WTC11 (cell line): ENCODE measurements around the gene NAV2. TPM values are rescaled to one million over a fixed set of nuclear protein-coding genes. Genes with fewer than 3 reads are reported as not detected.

Experiments used
- ATAC-seq: fragments of 200-7000 bp; cut with Tn5 transposase; 2 replicates; pipeline ENCODE4 v1.10.0; 2021; ENCODE audit warnings: mild to moderate bottlenecking, moderate library complexity
- CTCF ChIA-PET: fragments of 300-600 bp; sonication (Branson Sonifier 250); formaldehyde crosslinking; loops from one replicate; lab custom pipeline; 2021; ENCODE audit warnings: antibody characterized with exemption; lab: Charles Lee
- POLR2A ChIA-PET: fragments of 350-600 bp; sonication (Branson Sonifier 250); formaldehyde crosslinking; loops from one replicate; lab custom pipeline; 2021; ENCODE audit warnings: antibody characterized with exemption; lab: Charles Lee
- DNase-seq: peaks from one replicate; pipeline ENCODE4 v3.0.0; 2021; ENCODE audit warnings: low spot score
- H3K27ac Mint-ChIP-seq: 2 replicates; pipeline ENCODE4 v1.8.0; 2021; ENCODE audit warnings: mixed read lengths
- H3K27me3 Mint-ChIP-seq: 2 replicates; pipeline ENCODE4 v1.8.0; 2021; ENCODE audit warnings: low read depth, mild to moderate bottlenecking, moderate library complexity, mixed read lengths
- H3K36me3 Mint-ChIP-seq: 2 replicates; pipeline ENCODE4 v1.8.0; 2021; ENCODE audit warnings: mixed read lengths
- H3K4me1 Mint-ChIP-seq: 2 replicates; pipeline ENCODE4 v1.8.0; 2022; ENCODE audit warnings: mixed read lengths
- H3K4me3 Mint-ChIP-seq: 2 replicates; pipeline ENCODE4 v1.8.0; 2021; ENCODE audit warnings: mild to moderate bottlenecking, moderate library complexity, mixed read lengths
- H3K9me3 Mint-ChIP-seq: 2 replicates; pipeline ENCODE4 v1.8.0; 2021; ENCODE audit warnings: mixed read lengths
- AR ChIP-seq: fragments of 250-450 bp; sonication (Bioruptor Pico); IDR thresholded peaks from 2 replicates; pipeline ENCODE4 v1.9.0; 2021; ENCODE audit warnings: mild to moderate bottlenecking
- ARID4B ChIP-seq: sonication (generic); formaldehyde crosslinking; IDR thresholded peaks from 2 replicates; pipeline ENCODE4 v1.8.0; 2023; ENCODE audit warnings: missing genetic modification reagents, mild to moderate bottlenecking, borderline replicate concordance
- ESRRA ChIP-seq: sonication (generic); formaldehyde crosslinking; IDR thresholded peaks from 2 replicates; pipeline ENCODE4 v1.8.1; 2022; ENCODE audit warnings: mild to moderate bottlenecking, missing genetic modification reagents, borderline replicate concordance
- FOXJ3 ChIP-seq: sonication (generic); formaldehyde crosslinking; IDR thresholded peaks from 2 replicates; pipeline ENCODE4 v1.9.0; 2021; ENCODE audit warnings: missing genetic modification reagents, mild to moderate bottlenecking, borderline replicate concordance
- FOXP1 ChIP-seq: sonication (generic); formaldehyde crosslinking; IDR thresholded peaks from 2 replicates; pipeline ENCODE4 v1.8.0; 2022; ENCODE audit warnings: missing genetic modification reagents, mild to moderate bottlenecking, moderate library complexity, borderline replicate concordance
- HMGA2 ChIP-seq: fragments of 250-450 bp; sonication (Bioruptor Pico); IDR thresholded peaks from 2 replicates; pipeline ENCODE4 v1.4.0; 2021; ENCODE audit warnings: mild to moderate bottlenecking, moderate library complexity
- IRF2 ChIP-seq: sonication (generic); formaldehyde crosslinking; IDR thresholded peaks from 2 replicates; pipeline ENCODE4 v1.8.0; 2022; ENCODE audit warnings: low read depth, missing genetic modification reagents, borderline replicate concordance
- MXD4 ChIP-seq: fragments of 250-450 bp; sonication (Bioruptor Pico); IDR thresholded peaks from 2 replicates; pipeline ENCODE4 v1.8.0; 2021; ENCODE audit warnings: mild to moderate bottlenecking, moderate library complexity, borderline replicate concordance
- NFATC4 ChIP-seq: fragments of 250-450 bp; sonication (Bioruptor Pico); IDR thresholded peaks from 2 replicates; pipeline ENCODE4 v1.9.0; 2021; ENCODE audit warnings: mild to moderate bottlenecking
- NFE2L1 ChIP-seq: sonication (generic); formaldehyde crosslinking; IDR thresholded peaks from 2 replicates; pipeline ENCODE4 v1.8.1; 2023; ENCODE audit warnings: missing genetic modification reagents
- NR1H2 ChIP-seq: sonication (generic); formaldehyde crosslinking; IDR thresholded peaks from 2 replicates; pipeline ENCODE4 v1.9.0; 2021; ENCODE audit warnings: mild to moderate bottlenecking, moderate library complexity, missing genetic modification reagents
- PRRX2 ChIP-seq: fragments of 250-450 bp; sonication (Bioruptor Pico); IDR thresholded peaks from 2 replicates; pipeline ENCODE4 v1.8.0; 2021; ENCODE audit warnings: mild to moderate bottlenecking
- RORB ChIP-seq: fragments of 250-450 bp; sonication (Bioruptor Pico); IDR thresholded peaks from 2 replicates; pipeline ENCODE4 v1.9.0; 2021; ENCODE audit warnings: mild to moderate bottlenecking
- SP1 ChIP-seq: sonication (generic); formaldehyde crosslinking; conservative IDR thresholded peaks from 2 replicates; pipeline ENCODE4 v1.8.1; 2022; ENCODE audit warnings: missing genetic modification reagents
- ZNF121 ChIP-seq: sonication (generic); formaldehyde crosslinking; IDR thresholded peaks from 2 replicates; pipeline ENCODE4 v1.8.0; 2023; ENCODE audit warnings: missing genetic modification reagents
- ZNF232 ChIP-seq: sonication (generic); formaldehyde crosslinking; IDR thresholded peaks from 2 replicates; pipeline ENCODE4 v1.8.0; 2022; ENCODE audit warnings: mild to moderate bottlenecking, missing genetic modification reagents
- ZSCAN18 ChIP-seq: fragments of 250-450 bp; sonication (Bioruptor Pico); IDR thresholded peaks from 2 replicates; pipeline ENCODE4 v2.1.2; 2022; ENCODE audit warnings: mild to moderate bottlenecking, moderate library complexity
- total RNA-seq: library from RNA; stranded (reverse); gene quantifications from 3 replicates; pipeline ENCODE4 v1.2.3, GENCODE V29; 2021
- TF ChIP-seq, protein P1 (sequence below): fragments of 200-600 bp; IDR thresholded peaks from 2 replicates; pipeline ENCODE4 v1.8.0; 2022; ENCODE audit warnings: antibody characterized with exemption
- TF ChIP-seq, protein P2 (sequence below): sonication (generic); formaldehyde crosslinking; IDR thresholded peaks from 2 replicates; pipeline ENCODE4 v1.8.1; 2022; ENCODE audit warnings: low read depth, missing genetic modification reagents, borderline replicate concordance
- TF ChIP-seq, protein P3 (sequence below): fragments of 250-450 bp; sonication (Bioruptor Pico); IDR thresholded peaks from 2 replicates; pipeline ENCODE4 v1.9.0; 2021; ENCODE audit warnings: mild to moderate bottlenecking

NAV2 gene
- total RNA-seq, 1 experiment from 2014 or later, result 42.8 TPM

DNA sequence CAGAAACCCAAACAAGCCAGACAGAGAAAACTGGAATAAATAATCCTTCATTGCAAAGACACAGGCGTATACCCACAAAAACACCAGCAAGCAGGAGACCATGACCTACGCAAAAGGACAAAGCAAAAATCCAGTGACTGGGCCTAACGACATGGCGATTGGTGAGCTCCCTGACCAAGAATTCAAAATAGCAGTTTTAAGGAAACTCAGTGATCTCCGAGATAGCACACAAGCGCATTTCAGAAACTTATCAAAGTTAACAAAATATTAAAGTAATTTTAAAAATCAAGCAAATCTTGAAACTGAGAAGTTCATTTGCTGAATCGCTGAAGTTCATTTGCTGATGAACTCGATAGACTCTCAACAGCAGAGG is 420.0 kb downstream of the NAV2 start:
- peaks cover 32% of the 10 kb centered on the region for H3K27me3 Mint-ChIP-seq
- no peak for DNase-seq
- TF ChIP-seq ESRRA (CRISPR knock-in tag) (no peak), HMGA2 (CRISPR knock-in tag) (no peak), FOXJ3 (0 out of 2 replicates have a peak, but pooled peaks have one; percentile 27), SP1 (0 out of 2 replicates have a peak, but pooled peaks have one; percentile 15), RORB (CRISPR knock-in tag) (no peak), MXD4 (CRISPR knock-in tag) (no peak)
- TF ChIP-seq, protein P1, sequence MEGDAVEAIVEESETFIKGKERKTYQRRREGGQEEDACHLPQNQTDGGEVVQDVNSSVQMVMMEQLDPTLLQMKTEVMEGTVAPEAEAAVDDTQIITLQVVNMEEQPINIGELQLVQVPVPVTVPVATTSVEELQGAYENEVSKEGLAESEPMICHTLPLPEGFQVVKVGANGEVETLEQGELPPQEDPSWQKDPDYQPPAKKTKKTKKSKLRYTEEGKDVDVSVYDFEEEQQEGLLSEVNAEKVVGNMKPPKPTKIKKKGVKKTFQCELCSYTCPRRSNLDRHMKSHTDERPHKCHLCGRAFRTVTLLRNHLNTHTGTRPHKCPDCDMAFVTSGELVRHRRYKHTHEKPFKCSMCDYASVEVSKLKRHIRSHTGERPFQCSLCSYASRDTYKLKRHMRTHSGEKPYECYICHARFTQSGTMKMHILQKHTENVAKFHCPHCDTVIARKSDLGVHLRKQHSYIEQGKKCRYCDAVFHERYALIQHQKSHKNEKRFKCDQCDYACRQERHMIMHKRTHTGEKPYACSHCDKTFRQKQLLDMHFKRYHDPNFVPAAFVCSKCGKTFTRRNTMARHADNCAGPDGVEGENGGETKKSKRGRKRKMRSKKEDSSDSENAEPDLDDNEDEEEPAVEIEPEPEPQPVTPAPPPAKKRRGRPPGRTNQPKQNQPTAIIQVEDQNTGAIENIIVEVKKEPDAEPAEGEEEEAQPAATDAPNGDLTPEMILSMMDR, result peak; percentile 21; the same call in 1 of the 2 replicates
- H3K27ac Mint-ChIP-seq, result no peak overlapping the region
- H3K36me3 Mint-ChIP-seq, result no peaks in the 10 kb centered on the region
- H3K9me3 Mint-ChIP-seq, result no peaks in the 10 kb centered on the region
- ATAC-seq, result no peak
- POLR2A ChIA-PET, result no interaction called here
- H3K4me1 Mint-ChIP-seq, result peaks cover 10% of the 10 kb centered on the region
- peak overlapping the region; percentile 76 for H3K4me3 Mint-ChIP-seq
- CTCF ChIA-PET, result interaction anchor here (0.6 to 3.6 kb wide), 71 partner anchors 9 to 1267 kb away, joined by 3 to 55 read pairs (median 3); partner anchors contain the start of genes DBX1 and HTATIP2

GRCh38 chr11:20134991-20135736 is 422.5 kb downstream of the NAV2 start:
- H3K36me3 Mint-ChIP-seq, result no peaks in the 10 kb centered on the region
- DNase-seq (no peak), ATAC-seq (no peak)
- H3K27me3 Mint-ChIP-seq, result peaks cover 31% of the 10 kb centered on the region
- no peak overlapping the region for H3K27ac Mint-ChIP-seq
- no peaks in the 10 kb centered on the region for H3K9me3 Mint-ChIP-seq
- CTCF ChIA-PET, result interaction anchor here (0.7 kb wide), 1 partner anchor 220 kb away, joined by 3 read pairs; no protein-coding TSS in a partner anchor
- POLR2A ChIA-PET, result no interaction called here
- H3K4me3 Mint-ChIP-seq, result no peak overlapping the region
- H3K4me1 Mint-ChIP-seq, result peaks cover 10% of the 10 kb centered on the region
- TF ChIP-seq ARID4B (CRISPR knock-in tag) (no peak), NR1H2 (no peak), FOXJ3 (no peak), PRRX2 (no peak), NFE2L1 (CRISPR knock-in tag) (no peak), ZNF121 (CRISPR knock-in tag) (no peak), ZSCAN18 (CRISPR knock-in tag) (no peak), ZNF232 (CRISPR knock-in tag) (no peak), NFATC4 (CRISPR knock-in tag) (no peak), AR (no peak), IRF2 (no peak), FOXP1 (CRISPR knock-in tag) (no peak)
- TF ChIP-seq, protein P2, sequence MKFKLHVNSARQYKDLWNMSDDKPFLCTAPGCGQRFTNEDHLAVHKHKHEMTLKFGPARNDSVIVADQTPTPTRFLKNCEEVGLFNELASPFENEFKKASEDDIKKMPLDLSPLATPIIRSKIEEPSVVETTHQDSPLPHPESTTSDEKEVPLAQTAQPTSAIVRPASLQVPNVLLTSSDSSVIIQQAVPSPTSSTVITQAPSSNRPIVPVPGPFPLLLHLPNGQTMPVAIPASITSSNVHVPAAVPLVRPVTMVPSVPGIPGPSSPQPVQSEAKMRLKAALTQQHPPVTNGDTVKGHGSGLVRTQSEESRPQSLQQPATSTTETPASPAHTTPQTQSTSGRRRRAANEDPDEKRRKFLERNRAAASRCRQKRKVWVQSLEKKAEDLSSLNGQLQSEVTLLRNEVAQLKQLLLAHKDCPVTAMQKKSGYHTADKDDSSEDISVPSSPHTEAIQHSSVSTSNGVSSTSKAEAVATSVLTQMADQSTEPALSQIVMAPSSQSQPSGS (CRISPR knock-in tag), result no peak
- TF ChIP-seq, protein P3, sequence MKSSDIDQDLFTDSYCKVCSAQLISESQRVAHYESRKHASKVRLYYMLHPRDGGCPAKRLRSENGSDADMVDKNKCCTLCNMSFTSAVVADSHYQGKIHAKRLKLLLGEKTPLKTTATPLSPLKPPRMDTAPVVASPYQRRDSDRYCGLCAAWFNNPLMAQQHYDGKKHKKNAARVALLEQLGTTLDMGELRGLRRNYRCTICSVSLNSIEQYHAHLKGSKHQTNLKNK (CRISPR knock-in tag), result no peak
- TF ChIP-seq, protein P1, result no peak
